GM19328 (cell line): ENCODE measurements around the gene HDHD2.

Experiments
- ATAC-seq: cut with Tn5 transposase; IDR thresholded peaks from one replicate; pipeline ENCODE4 v1.9.1; 2021; ENCODE audit warnings: mild to moderate bottlenecking, moderate library complexity; ENCODE audit not compliant: unreplicated experiment

The HDHD2 gene

DNA sequence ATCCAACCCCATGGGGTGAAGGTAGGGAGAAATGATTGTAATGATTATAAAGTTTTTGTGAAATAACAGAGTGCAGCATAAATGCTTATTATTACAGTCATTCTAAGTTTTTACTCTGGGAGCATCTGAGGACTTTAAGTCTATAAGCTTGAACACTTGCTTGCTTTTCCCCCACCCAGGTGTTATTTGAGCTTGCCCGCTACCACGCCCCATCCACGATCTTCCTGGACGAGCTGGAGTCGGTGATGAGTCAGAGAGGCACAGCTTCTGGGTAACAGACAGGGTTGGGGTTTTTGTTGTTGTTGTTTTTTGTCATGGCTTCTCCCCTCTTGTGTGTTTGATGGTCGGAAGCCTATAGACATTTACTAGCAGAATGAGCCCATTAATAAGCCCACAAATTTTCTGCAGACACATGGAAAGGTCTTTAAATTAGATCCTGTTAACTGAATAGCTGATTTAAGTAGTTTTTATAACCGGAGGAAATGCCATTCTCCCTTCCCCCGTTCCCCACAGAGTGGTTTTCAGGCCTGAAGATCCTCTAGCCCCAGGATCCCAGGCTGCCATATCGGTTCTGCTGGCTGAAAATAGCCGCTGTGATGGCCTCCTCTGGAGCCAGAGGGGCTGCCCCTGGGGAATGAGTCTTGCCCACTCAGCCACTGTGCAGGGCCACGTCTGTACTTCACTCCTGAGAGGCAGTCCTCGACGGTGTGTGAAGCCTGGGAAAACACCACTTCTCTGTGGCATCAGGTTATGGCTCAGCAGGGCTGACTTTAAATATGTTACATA, 75.0 kb downstream of the HDHD2 start:
- no peak for ATAC-seq

DNA sequence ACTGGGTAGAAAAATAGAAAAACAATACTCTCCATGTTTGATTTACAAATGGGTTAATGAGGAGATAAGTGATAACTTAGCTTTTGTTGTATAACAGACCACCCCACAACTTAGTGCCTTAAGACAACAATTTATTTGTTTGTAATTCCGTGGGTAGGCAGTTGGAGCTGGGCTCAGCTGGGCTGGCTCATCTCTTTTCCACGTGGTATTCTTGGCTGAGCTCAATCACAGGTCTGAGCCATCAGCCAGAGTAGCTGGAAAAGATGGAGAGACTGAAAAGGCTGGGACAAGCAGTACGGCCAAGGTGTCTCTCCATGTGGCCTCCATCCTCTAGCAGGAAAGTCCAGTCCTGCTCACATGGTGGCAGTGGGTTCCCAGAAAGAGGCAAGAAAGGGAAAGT, 82.7 kb downstream of the HDHD2 start:
- no peak for ATAC-seq

DNA sequence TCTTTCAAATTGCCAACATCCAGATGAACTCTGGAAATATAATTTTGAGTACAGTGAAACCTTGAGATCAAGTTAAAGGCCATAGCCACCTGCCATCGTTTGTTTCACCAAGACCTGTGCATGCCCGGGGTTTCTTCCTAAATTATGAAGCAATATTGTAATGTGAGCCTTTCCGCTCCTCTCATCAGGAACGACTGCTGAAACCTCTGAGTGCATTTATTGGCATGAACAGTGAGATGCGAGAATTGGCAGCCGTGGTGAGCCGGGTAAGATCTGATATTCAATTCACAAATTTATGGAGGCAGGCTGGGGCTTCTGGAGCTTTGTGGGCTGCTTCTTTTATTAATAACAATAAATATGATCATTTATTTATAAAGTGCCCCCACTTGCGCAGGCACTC, 87.2 kb downstream of the HDHD2 start:
- no peak for ATAC-seq

DNA sequence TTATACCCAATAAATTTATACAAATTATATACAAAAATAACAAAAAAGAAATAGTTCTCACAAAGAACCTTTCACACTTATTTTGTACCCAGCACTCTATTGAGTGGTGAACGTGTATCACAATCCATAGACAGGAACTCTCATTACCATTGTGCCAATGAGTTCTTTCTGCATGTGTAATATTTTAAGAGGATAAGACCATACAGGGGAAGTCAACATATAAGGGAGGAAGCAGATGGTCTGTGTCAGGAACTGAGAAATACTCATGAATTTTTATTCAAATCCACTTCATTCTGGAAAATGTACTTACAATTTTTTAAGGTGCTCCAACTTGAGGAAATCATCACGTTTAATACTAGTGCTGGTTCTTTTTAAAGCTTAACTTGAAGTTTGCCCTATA, 87.8 kb downstream of the HDHD2 start:
- ATAC-seq, result no peak
